Kasumi-1 (cell line): ENCODE measurements around the gene FKBP2.
A peak's percentile ranks its signal among the peaks of the same experiment; 100 is the strongest.

Experiments
- DNase-seq, 2 experiments: peaks; one replicate each; lab custom pipeline; 2025; lab: John Stamatoyannopoulos, UW

FKBP2 gene

GRCh38 chr11:64219354-64219684 lies 21.6 kb upstream of the FKBP2 start:
- DNase-seq: no peak

DNA sequence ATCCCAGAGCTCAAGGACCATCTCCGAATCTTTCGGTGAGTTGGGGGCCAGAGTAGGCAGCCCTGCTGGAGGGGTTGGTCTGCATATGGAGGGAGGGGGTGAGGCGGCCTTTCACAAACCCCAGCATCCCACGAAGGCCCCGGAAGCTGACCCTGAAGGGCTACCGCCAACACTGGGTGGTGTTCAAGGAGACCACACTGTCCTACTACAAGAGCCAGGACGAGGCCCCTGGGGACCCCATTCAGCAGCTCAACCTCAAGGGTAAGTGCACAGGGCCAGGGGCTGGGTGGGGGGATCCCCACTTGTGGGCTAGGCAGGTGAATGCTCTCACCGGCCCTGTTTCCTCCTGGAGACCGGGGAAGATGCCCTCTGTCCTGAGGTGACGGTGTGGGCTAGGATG lies 21.1 kb upstream of the FKBP2 start:
- no peak for DNase-seq

GRCh38 chr11:64220271-64220670 lies 20.6 kb upstream of the FKBP2 start:
- DNase-seq: no peak

DNA sequence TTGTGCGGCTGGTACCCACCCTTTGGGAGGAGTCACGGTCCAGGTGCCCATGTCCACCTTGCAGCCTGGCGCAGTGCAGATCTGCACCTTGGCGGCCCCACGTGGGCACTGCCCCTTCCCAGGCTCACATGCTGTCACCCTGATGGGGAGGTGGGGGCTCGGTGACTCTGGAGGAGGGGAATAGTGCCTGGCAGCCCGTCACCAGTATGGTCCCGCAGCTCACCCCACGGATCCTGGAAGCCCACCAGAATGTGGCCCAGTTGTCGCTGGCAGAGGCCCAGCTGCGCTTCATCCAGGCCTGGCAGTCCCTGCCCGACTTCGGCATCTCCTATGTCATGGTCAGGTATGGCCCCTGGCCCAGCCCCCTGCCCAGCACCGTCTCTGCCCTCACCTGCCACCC lies 20.1 kb upstream of the FKBP2 start:
- DNase-seq: no peak

DNA sequence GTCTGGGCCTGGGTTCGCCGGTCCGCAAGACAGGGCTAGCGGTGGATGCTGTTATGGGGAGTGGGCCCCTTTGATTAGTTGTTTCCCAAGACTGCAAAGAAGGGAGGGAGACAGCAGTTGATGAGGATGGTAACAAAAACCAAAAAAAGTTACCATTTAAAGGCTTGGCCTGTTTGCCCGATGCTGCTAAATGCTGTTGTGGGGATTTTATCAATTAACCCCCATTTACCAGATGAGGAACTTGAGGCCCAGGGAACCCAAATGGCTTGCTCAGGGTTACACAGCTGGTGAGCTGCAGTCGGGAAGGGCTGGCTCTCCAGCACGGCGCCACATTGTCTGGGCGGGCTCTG lies 18.3 kb upstream of the FKBP2 start:
- DNase-seq: no peak

DNA sequence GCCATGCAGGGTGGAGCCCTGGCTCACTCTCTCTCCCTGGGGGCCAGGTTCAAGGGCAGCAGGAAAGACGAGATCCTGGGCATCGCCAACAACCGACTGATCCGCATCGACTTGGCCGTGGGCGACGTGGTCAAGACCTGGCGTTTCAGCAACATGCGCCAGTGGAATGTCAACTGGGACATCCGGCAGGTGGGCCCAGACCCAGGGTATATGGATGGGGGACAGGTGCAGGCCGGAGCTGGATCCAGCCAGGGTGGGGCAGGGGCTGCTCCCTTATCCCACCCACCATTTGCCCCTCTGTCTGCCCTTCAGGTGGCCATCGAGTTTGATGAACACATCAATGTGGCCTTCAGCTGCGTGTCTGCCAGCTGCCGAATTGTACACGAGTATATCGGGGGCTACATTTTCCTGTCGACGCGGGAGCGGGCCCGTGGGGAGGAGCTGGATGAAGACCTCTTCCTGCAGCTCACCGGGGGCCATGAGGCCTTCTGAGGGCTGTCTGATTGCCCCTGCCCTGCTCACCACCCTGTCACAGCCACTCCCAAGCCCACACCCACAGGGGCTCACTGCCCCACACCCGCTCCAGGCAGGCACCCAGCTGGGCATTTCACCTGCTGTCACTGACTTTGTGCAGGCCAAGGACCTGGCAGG lies 17.8 kb upstream of the FKBP2 start:
- no peak for DNase-seq

GRCh38 chr11:64224151-64224890 lies 16.6 kb upstream of the FKBP2 start:
- DNase-seq: no peak

- DNase-seq: no peak
Measured at GRCh38 chr11:64224891-64225607, 15.8 kb upstream of the FKBP2 start.

GRCh38 chr11:64225608-64226506 lies 15.0 kb upstream of the FKBP2 start, which contains the start of the genes NUDT22 and TRPT1:
TSS of gene NUDT22 (plus strand) at chr11:64226274. CDS start at chr11:64226653, 379 bp downstream.
TSS of gene TRPT1 (minus strand) at chr11:64226186. CDS start at chr11:64225860, 326 bp downstream.
- DNase-seq: peak; percentile 78 to 80

DNA sequence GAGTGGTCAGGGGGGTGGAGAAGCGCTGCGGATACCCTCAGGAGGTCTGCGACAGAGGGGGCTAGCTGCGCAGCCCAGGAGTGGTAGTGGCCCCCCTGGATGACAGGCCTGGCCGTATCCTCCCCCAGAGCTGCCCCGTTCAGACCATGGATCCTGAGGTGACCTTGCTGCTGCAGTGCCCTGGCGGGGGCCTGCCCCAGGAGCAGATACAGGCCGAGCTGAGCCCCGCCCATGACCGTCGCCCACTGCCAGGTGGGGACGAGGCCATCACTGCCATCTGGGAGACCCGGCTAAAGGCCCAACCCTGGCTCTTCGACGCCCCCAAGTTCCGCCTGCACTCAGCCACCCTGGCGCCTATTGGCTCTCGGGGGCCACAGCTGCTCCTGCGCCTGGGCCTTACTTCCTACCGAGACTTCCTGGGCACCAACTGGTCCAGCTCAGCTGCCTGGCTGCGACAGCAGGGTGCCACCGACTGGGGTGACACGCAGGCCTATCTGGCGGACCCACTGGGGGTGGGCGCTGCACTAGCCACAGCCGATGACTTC lies 14.3 kb upstream of the FKBP2 start:
- DNase-seq: peak; percentile 76 to 77

- no peak for DNase-seq
Measured at GRCh38 chr11:64227405-64227956, 13.4 kb upstream of the FKBP2 start.

- no peak for DNase-seq
Measured at GRCh38 chr11:64229090-64229743, 11.7 kb upstream of the FKBP2 start.

DNA sequence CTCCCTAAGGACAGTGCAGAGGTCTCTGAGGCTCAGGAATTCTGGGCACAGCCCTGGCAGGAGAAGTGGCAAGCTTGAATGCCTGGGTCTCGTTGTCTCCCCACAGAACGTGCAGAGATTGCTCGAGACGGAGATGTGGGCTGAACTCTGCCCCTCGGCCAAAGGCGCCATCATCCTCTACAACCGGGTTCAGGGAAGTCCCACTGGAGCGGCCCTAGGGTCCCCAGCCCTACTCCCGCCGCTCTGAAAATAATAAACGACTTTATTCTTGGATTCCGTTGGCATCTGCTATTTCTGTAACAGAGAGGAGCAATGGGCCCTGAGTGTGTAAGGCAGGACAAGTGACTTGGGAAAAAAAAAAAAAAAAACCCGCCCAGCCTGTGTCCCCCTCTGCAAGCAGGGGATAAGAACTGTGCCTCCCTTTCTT lies 11.1 kb upstream of the FKBP2 start:
- no peak for DNase-seq

DNA sequence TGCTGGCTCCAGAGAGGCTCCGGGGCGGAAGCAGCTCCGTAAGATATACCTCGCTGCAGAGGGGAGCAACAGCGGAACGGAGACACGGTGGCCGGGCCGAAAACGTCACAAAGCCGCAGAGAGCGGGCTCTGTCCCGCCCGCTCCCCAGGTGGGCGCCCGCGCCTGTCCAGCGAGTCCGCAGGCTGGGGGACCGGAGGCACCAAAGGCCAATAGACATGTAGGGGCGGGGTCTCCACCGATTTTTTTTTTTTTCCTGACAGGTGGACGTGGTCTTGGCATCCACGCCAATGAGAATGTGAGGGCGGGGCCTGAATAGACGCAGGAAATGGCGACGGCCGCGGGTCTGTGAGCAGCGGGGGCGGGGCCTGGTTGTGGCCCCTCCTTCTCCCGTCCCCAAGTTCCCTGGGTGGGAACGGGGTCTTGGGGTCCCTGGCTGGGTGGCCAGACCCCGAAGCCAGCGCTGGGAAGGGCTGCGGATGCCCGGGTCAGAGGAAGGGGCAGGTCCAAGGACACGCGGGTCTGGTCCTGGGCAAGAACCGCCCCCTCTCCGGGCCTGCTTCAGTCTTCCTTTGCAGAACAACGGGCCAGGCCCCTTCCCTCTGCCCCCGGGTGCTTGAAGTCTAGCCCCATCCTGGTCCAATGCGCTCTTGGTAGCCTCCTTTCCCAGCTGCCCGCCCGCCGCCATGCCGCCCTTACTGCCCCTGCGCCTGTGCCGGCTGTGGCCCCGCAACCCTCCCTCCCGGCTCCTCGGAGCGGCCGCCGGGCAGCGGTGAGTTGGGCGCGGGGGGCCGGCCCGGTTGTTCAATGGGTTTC lies 10.5 kb upstream of the FKBP2 start, which contains the start of gene DNAJC4:
Gene DNAJC4, plus strand, starts transcription at position 378 of the 814 bp plus-strand sequence. Its CDS starts 307 bp downstream, at position 685.
- peak; percentile 65 to 72 for DNase-seq

DNA sequence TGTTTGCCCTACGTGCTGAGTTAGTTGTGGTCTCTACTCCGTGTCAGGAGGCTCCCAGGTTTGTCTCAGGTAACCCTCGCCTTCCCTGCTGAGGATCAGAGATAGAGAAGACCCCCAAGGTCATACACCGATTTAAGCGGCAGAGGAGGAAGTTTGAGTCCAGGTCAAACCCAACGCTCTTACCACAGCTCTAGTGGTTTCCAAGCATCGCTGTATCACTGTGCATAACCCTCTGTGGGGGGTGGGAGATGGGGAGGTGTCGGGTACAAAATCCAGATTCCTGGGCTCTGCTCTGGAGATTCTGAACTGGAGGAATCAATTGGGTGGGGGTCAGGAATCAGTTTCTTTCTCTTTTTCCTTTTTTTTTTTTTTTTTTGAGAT lies 9.9 kb upstream of the FKBP2 start:
- DNase-seq: no peak

- no peak for DNase-seq
Measured at GRCh38 chr11:64231546-64231945, 9.3 kb upstream of the FKBP2 start.

DNA sequence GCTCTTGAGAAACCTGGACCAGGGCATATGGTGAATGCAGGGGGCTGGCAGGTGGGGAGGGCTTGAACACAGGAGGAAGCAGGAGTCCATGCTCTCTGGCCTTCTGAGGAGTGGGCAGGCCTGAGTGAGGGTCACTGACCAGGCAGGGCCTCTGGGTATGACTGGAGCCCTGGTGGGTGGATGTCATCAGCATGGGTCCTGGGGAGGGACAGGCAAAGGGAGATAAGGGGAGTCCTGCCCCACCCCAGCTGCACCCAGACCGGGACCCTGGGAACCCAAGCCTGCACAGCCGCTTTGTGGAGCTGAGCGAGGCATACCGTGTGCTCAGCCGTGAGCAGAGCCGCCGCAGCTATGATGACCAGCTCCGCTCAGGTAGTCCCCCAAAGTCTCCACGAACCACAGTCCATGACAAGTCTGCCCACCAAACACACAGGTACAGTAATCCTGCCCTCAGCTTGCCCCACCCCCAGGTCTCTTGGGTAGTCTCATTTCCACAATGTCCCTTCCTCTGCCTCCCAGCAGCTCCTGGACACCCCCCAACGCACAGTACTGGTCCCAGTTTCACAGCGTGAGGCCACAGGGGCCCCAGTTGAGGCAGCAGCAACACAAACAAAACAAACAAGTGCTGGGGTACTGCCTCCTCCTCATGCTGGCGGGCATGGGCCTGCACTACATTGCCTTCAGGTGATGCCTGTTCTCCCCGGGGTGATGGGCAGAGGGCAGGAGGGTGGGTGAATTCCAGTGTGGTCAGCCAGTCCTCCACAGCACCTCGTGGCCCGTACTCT lies 8.5 kb upstream of the FKBP2 start:
- no peak for DNase-seq

GRCh38 chr11:64232967-64233315 lies 8.0 kb upstream of the FKBP2 start:
- no peak for DNase-seq

GRCh38 chr11:64233913-64234586 lies 6.8 kb upstream of the FKBP2 start, which contains the start of gene VEGFB:
TSS of gene VEGFB (plus strand) at chr11:64234584. CDS start at chr11:64234834, 250 bp downstream.
- DNase-seq: peak; percentile 22 to 31
